T-cell (primary cell): ENCODE results near the gene NDUFV1. TPM values are rescaled to one million over a fixed set of nuclear protein-coding genes. Genes with fewer than 3 reads are reported as not detected.
A peak's percentile ranks its signal among the peaks of the same experiment; 100 is the strongest.
"Not testable (repeated sequence)": the region's sequence is repeated elsewhere in the genome, so short reads cannot be mapped to it uniquely, and the experiment has no call there.

ENCODE experiments used
- ATAC-seq, 4 experiments: fragments of 200-7000 bp in 3 of 4; fragments of 150-1000 bp in 1 of 4; cut with Tn5 transposase; replicated peaks in 1 of 4; 1 replicate in 3 of 4; 2 replicates in 1 of 4; pipeline ENCODE4 v1.10.0; 2021; ENCODE audit warnings: moderate library complexity in 3 of 4, mild to moderate bottlenecking in 2 of 4, moderate number of reproducible peaks in 1 of 4
- CTCF ChIA-PET, 2 donors: fragments of 300-600 bp; sonication (Branson Sonifier 250); formaldehyde crosslinking; loops; one replicate each; lab custom pipeline; 2022; ENCODE audit warnings: antibody characterized with exemption in 2 of 2; lab: Charles Lee
- POLR2A ChIA-PET, 2 donors: fragments of 300-600 bp; sonication (Branson Sonifier 250); formaldehyde crosslinking; loops; one replicate each; lab custom pipeline; 2022; ENCODE audit warnings: antibody characterized with exemption in 2 of 2; lab: Charles Lee
- DNase-seq, 35 experiments: peaks; one replicate each; pipeline versions ENCODE4 v3.0.0 to v3.0.0-alpha.2; 2013 to 2023
- H3K27ac ChIP-seq: one replicate; pipeline ENCODE4 v1.5.1; 2013; ENCODE audit warnings: low read length
- H3K27me3 ChIP-seq, 2 experiments: replicated peaks in 1 of 2; 1 replicate in 1 of 2; 2 replicates in 1 of 2; pipeline versions ENCODE4 v1.6.1 to v1.7.0; 2013; ENCODE audit warnings: low read length in 1 of 2, mixed read lengths in 1 of 2; ENCODE audit not compliant: control insufficient read depth in 2 of 2, insufficient read depth in 2 of 2; ENCODE audit errors: extremely low read depth in 1 of 2
- H3K36me3 ChIP-seq, 2 donors: 1 replicate in 1 of 2; 2 replicates in 1 of 2; pipeline versions ENCODE4 v1.6.1 to v1.7.0; 2013; ENCODE audit warnings: low read length in 1 of 2; ENCODE audit not compliant: control insufficient read depth in 2 of 2, insufficient read depth in 1 of 2; ENCODE audit errors: extremely low read depth in 1 of 2
- H3K4me1 ChIP-seq, 2 experiments: 1 replicate in 1 of 2; 2 replicates in 1 of 2; pipeline versions ENCODE4 v1.6.1 to v1.7.0; 2013; ENCODE audit warnings: low read length in 2 of 2, mixed read lengths in 1 of 2; ENCODE audit not compliant: insufficient read depth in 2 of 2, control insufficient read depth in 1 of 2; ENCODE audit errors: extremely low read depth in 1 of 2
- H3K4me3 ChIP-seq, 2 donors: 1 replicate in 1 of 2; 2 replicates in 1 of 2; pipeline versions ENCODE4 v1.5.1 to v1.7.0; 2013; ENCODE audit warnings: mild to moderate bottlenecking in 2 of 2, low read length in 1 of 2, moderate library complexity in 1 of 2; ENCODE audit not compliant: control insufficient read depth in 1 of 2; ENCODE audit errors: extremely low read depth in 1 of 2
- H3K9me3 ChIP-seq: 2 replicates; pipeline ENCODE4 v1.7.0; 2013
- H3K27ac Mint-ChIP-seq, 2 donors: one replicate each; pipeline ENCODE4 v1.8.0; 2020 to 2021; ENCODE audit warnings: mild to moderate bottlenecking in 2 of 2, mixed read lengths in 2 of 2
- H3K27me3 Mint-ChIP-seq, 2 donors: one replicate each; pipeline ENCODE4 v1.8.0; 2021 to 2022; ENCODE audit warnings: mixed read lengths in 2 of 2
- H3K36me3 Mint-ChIP-seq: one replicate; pipeline ENCODE4 v1.8.0; 2021; ENCODE audit warnings: mixed read lengths
- H3K4me1 Mint-ChIP-seq, 3 donors: one replicate each; pipeline ENCODE4 v1.8.0; 2020 to 2022; ENCODE audit warnings: mixed read lengths in 3 of 3, mild to moderate bottlenecking in 1 of 3
- H3K4me3 Mint-ChIP-seq, 3 donors: one replicate each; pipeline ENCODE4 v1.8.0; 2020 to 2022; ENCODE audit warnings: mild to moderate bottlenecking in 3 of 3, mixed read lengths in 3 of 3, moderate library complexity in 3 of 3
- H3K9me3 Mint-ChIP-seq, 3 donors: one replicate each; pipeline ENCODE4 v1.8.0; 2020 to 2022; ENCODE audit warnings: mixed read lengths in 3 of 3
- WGBS: methylation state at CpG from one replicate; pipeline ENCODE4 v1.1.5; 2013; ENCODE audit warnings: missing lambda C conversion rate; ENCODE audit not compliant: insufficient coverage; 5-methylcytosine and 5-hydroxymethylcytosine counted together
- total RNA-seq, 35 experiments: library from RNA in 6 of 35; stranded (reverse) in 6 of 35; fragments of 120-200 nt in 1 of 35; gene quantifications; one replicate each; pipeline versions ENCODE4 v1.2.1 to v1.2.4 and lab custom pipeline; 2013 to 2026

Gene NDUFV1
- total RNA-seq, 5 donors from 2014 or later (not counting 1 experiment from before 2014, with no cell fraction given) = 199 to 250 (median 238) TPM

GRCh38 chr11:67599149-67599548 lies 7.6 kb upstream of the NDUFV1 start:
- H3K27ac ChIP-seq = no peak overlapping the region
- ATAC-seq (no peak), DNase-seq (no peak)
- POLR2A ChIA-PET = no interaction called here
- Mint-ChIP-seq H3K4me3 (no peak overlapping the region), H3K4me1 (peaks cover 0 to 5% (median 0%) of the 10 kb centered on the region in 3 donors), H3K9me3 (peaks cover 0 to 3% (median 0%) of the 10 kb centered on the region in 3 donors), H3K36me3 (no peaks in the 10 kb centered on the region), H3K27ac (no peak overlapping the region), H3K27me3 (peaks cover 15 to 24% of the 10 kb centered on the region in 2 donors)
- H3K27me3 ChIP-seq = peaks cover 0 to 18% of the 10 kb centered on the region in 2 experiments
- CTCF ChIA-PET = no interaction called here
- no peaks in the 10 kb centered on the region for H3K4me1 ChIP-seq
- H3K4me3 ChIP-seq = no peak overlapping the region
- WGBS = 67% methylated on average over 1 of the region's 1 CpG
- no peaks in the 10 kb centered on the region for H3K9me3 ChIP-seq
- no peaks in the 10 kb centered on the region for H3K36me3 ChIP-seq

- Mint-ChIP-seq H3K27me3 (peaks cover 15 to 24% of the 10 kb centered on the region in 2 donors), H3K4me3 (no peak overlapping the region), H3K4me1 (peaks cover under 1 to 5% (median 2%) of the 10 kb centered on the region in 3 donors), H3K36me3 (no peaks in the 10 kb centered on the region), H3K9me3 (peaks cover 0 to 3% (median 0%) of the 10 kb centered on the region in 3 donors), H3K27ac (no peak overlapping the region)
- Histone ChIP-seq H3K9me3 (no peaks in the 10 kb centered on the region), H3K4me3 (no peak overlapping the region), H3K27me3 (peaks cover 0 to 21% of the 10 kb centered on the region in 2 experiments), H3K27ac (no peak overlapping the region), H3K4me1 (no peaks in the 10 kb centered on the region), H3K36me3 (no peaks in the 10 kb centered on the region)
- ChIA-PET CTCF (no interaction called here), POLR2A (no interaction called here)
- no peak for DNase-seq
- no peak for ATAC-seq
- WGBS = 30% methylated on average over 4 of the region's 7 CpGs
Observed at GRCh38 chr11:67600324-67601029, 6.3 kb upstream of the NDUFV1 start.

- ChIA-PET CTCF (no interaction called here), POLR2A (no interaction called here)
- peaks cover 15 to 24% of the 10 kb centered on the region in 2 donors for H3K27me3 Mint-ChIP-seq
- no peak overlapping the region for H3K27ac Mint-ChIP-seq
- no peak overlapping the region for H3K27ac ChIP-seq
- DNase-seq = no peak
- H3K4me1 ChIP-seq = peaks cover 0 to 2% of the 10 kb centered on the region in 2 experiments
- H3K4me3 Mint-ChIP-seq = no peak overlapping the region
- no peaks in the 10 kb centered on the region for H3K9me3 ChIP-seq
- no peaks in the 10 kb centered on the region for H3K36me3 ChIP-seq
- no peaks in the 10 kb centered on the region for H3K36me3 Mint-ChIP-seq
- peaks cover 0 to 21% of the 10 kb centered on the region in 2 experiments for H3K27me3 ChIP-seq
- no peak overlapping the region for H3K4me3 ChIP-seq
- 88% methylated on average over 7 of the region's 7 CpGs for WGBS
- peaks cover 0 to 3% (median 0%) of the 10 kb centered on the region in 3 donors for H3K9me3 Mint-ChIP-seq
- no peak for ATAC-seq
- peaks cover 4 to 8% (median 7%) of the 10 kb centered on the region in 3 donors for H3K4me1 Mint-ChIP-seq
Observed at GRCh38 chr11:67601098-67601497, 5.6 kb upstream of the NDUFV1 start.

- H3K36me3 Mint-ChIP-seq, H3K4me3 Mint-ChIP-seq, H3K9me3 Mint-ChIP-seq, H3K27ac ChIP-seq, H3K27ac Mint-ChIP-seq, DNase-seq, H3K36me3 ChIP-seq, H3K9me3 ChIP-seq, POLR2A ChIA-PET, CTCF ChIA-PET, ATAC-seq, H3K4me3 ChIP-seq: not testable (repeated sequence)
- Histone ChIP-seq H3K4me1 (peaks cover 7 to 25% of the 10 kb centered on the region in 2 experiments), H3K27me3 (peaks cover 0 to 18% of the 10 kb centered on the region in 2 experiments)
- 43% methylated on average over 1 of the region's 4 CpGs for WGBS
- H3K4me1 Mint-ChIP-seq = peaks cover 12 to 29% (median 17%) of the 10 kb centered on the region in 3 donors
- peaks cover 12 to 24% of the 10 kb centered on the region in 2 donors for H3K27me3 Mint-ChIP-seq
Observed at GRCh38 chr11:67604119-67604518, 2.6 kb upstream of the NDUFV1 start.

GRCh38 chr11:67604815-67605214 lies 1.9 kb upstream of the NDUFV1 start:
- H3K4me3 ChIP-seq = no peak overlapping the region
- peaks cover 0 to 18% of the 10 kb centered on the region in 2 experiments for H3K27me3 ChIP-seq
- DNase-seq = no peak
- no peak for ATAC-seq
- peaks cover 7 to 16% of the 10 kb centered on the region in 2 donors for H3K36me3 ChIP-seq
- peaks cover 7 to 25% of the 10 kb centered on the region in 2 experiments for H3K4me1 ChIP-seq
- no peaks in the 10 kb centered on the region for H3K9me3 Mint-ChIP-seq
- H3K27me3 Mint-ChIP-seq = peaks cover 12 to 24% of the 10 kb centered on the region in 2 donors
- H3K9me3 ChIP-seq = no peaks in the 10 kb centered on the region
- POLR2A ChIA-PET = no interaction called here
- peaks cover 14% of the 10 kb centered on the region for H3K36me3 Mint-ChIP-seq
- peak overlapping the region in 1 of 2 donors; percentile 37 for H3K27ac Mint-ChIP-seq
- peaks cover 12 to 31% (median 17%) of the 10 kb centered on the region in 3 donors for H3K4me1 Mint-ChIP-seq
- 75% methylated on average over 2 of the region's 2 CpGs for WGBS
- CTCF ChIA-PET = no interaction called here
- H3K27ac ChIP-seq = no peak overlapping the region
- peak overlapping the region in 1 of 3 donors; percentile 35 for H3K4me3 Mint-ChIP-seq

- H3K9me3 ChIP-seq = no peaks in the 10 kb centered on the region
- Mint-ChIP-seq H3K27ac (peak overlapping the region; percentile 30 to 66), H3K9me3 (no peaks in the 10 kb centered on the region), H3K4me1 (peaks cover 12 to 30% (median 17%) of the 10 kb centered on the region in 3 donors), H3K4me3 (peak overlapping the region; percentile 32 to 77 (median 54)), H3K36me3 (peaks cover 20% of the 10 kb centered on the region), H3K27me3 (peaks cover 12 to 20% of the 10 kb centered on the region in 2 donors)
- POLR2A ChIA-PET = no interaction called here
- WGBS = 88% methylated on average over 7 of the region's 11 CpGs
- peaks cover 0 to 15% of the 10 kb centered on the region in 2 experiments for H3K27me3 ChIP-seq
- DNase-seq = no peak
- H3K4me1 ChIP-seq = peaks cover 7 to 25% of the 10 kb centered on the region in 2 experiments
- H3K36me3 ChIP-seq = peaks cover 7 to 21% of the 10 kb centered on the region in 2 donors
- no peak for ATAC-seq
- no peak overlapping the region for H3K4me3 ChIP-seq
- CTCF ChIA-PET = no interaction called here
- H3K27ac ChIP-seq = no peak overlapping the region
Observed at GRCh38 chr11:67605231-67606011, 1.3 kb upstream of the NDUFV1 start.
